GM18520 (cell line): ENCODE results near the gene ZDHHC14.
"Not testable (repeated sequence)": the region's sequence is repeated elsewhere in the genome, so short reads cannot be mapped to it uniquely, and the experiment has no call there.

Source experiments
- ATAC-seq: cut with Tn5 transposase; IDR thresholded peaks from one replicate; pipeline ENCODE4 v1.9.1; 2021; ENCODE audit not compliant: unreplicated experiment

The ZDHHC14 gene

DNA sequence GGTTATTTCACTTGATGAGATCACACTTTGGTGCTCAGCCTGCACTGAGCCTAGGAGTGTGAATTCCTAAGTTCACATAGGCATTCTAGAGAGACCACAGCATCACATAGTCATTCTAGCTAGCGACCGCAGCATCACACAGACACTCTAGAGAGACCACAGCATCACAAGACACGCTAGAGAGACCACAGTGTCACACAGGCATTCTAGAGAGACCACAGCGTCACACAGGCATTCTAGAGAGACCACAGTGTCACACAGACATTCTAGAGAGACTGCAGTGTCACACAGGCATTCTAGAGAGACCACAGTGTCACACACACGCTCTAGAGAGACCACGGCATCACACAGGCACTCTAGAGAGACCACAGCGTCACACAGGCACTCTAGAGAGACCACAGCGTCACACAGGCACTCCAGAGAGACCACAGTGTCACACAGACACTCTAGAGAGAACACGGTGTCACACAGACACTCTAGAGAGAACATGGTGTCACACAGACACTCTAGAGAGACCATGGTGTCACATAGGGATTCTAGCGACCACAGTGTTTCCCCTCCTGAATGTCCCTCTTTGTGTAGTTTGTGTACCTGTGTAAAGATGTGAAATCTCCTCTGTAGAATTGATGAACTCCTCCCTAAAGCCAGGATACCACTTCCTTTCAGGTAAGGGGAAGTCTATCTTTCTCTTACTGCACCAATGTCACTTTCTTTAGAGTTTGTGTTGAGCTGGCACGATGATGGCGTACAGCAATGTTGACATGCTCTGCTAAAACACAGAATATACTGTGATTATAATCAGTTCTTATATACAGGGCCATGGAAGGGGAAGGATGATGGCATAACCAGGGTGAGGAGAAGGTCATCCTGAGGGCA, 169.4 kb downstream of the ZDHHC14 start:
- no peak for ATAC-seq

DNA sequence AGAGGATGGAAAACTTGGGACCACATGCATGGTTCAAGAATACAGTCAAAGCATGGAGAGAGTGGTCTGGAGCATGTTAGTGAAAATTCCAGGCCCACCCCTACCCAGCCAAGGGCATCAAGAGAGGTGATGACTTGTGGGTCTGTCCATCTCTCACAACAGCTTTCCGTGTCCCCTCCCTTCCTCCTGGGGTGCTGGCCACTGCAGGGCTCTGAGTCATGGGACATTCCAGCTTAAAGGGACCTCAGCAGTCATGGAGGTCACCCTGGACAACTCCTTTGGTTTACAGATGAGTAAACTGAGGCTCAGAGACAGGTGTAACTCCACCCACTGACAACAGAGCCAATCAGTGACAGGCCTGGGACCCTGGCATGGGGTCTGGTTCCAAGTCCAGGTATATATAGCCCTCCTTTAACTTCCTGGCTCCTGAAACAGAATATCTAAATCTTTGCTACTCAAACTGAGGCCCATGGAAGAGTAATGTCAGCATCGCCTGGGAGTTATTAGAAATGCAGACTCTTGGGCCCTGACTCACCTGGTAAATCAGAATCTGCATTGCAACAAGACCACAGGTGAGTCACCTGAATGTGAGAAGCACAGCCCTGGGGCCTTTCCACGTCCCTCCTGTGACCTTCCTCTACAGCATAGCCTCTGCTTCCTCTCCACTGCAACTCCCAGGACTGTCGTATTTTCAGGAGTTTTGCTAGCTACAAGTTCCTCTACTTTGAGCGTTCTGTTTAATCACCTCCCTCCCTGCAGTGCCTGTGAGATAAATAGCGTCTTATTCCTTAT, 170.2 kb downstream of the ZDHHC14 start:
- ATAC-seq: no peak

DNA sequence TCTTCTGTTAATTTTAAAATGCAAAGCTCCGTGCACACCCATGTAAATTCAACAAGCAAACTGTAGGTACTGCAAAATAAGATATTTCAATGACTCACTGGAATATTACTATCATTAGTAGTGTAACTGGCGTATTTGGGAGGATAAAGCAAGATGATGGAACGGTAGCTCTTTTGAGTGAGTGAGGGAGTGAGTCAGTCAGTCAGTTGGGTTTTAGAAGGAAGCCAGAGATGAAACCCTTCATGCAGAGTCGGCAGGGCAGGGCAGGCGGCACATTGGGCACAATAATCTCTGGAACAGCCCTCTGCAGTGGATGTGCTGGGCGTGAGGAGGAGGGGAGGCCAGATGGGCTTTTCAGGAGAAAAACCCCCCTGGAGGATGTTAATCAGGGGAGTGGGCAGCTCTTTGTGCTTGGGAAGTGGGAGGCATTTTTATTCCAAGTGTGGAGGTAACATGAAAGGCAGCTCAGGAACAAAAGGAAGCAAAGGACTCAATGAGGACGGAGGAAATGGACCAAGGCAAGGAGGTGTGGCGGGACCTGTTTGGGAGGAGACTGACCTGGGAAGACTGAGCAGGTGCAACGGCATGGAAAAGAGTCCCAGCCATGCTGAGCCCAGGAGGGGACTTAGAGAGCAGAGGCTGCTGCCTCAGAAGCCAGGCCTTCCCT, 171.2 kb downstream of the ZDHHC14 start:
- ATAC-seq: no peak

DNA sequence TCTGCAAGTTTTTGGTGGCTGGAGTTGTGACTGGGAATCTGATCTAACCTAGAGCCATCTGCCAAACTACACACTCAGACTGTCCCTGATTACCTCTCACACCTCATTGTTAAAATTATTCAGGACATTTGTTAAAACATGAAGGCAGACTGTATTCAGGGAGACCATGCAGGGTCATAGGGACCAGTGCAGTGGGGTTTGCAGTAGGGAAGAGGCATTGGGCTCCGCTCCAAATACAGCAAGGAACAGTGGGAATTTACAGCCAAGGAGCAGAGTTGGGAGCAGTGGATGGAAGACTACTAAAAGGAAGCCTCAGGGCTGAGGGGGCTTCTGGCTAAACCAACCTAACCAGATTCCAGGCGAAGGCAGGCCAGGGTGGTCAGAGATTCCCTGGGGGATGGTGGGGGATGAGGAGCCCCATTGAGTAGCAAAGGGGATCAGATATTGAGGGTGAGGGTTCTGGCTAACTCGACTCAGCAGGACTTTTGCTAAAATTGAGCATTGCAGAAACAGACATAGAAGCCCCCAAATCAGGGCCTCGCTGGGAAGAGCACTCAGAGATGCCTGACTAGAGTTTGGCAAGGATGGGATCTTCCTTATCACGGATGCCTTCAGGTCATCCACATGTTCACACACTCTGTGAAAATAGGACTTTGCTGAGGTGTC, 172.0 kb downstream of the ZDHHC14 start:
- no peak for ATAC-seq

DNA sequence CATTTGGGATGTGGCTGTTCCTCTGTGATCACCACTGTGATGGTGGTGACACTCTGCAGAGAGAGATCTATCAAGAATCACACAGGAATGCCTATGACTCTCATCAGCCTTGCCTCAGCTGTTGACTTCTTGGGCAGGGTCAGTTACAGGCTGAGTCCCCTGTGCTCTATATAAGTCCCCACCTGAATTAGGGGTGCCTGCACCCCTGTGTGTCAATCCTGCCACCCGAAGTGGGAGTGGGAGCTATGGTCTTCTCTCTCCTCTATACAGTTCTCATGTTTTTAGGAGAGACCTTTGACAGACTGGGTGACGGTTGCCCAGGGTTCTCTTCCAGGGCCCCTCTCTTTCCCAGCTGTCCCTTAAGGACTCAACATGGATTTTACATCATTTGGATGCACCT, 173.8 kb downstream of the ZDHHC14 start:
- no peak for ATAC-seq

DNA sequence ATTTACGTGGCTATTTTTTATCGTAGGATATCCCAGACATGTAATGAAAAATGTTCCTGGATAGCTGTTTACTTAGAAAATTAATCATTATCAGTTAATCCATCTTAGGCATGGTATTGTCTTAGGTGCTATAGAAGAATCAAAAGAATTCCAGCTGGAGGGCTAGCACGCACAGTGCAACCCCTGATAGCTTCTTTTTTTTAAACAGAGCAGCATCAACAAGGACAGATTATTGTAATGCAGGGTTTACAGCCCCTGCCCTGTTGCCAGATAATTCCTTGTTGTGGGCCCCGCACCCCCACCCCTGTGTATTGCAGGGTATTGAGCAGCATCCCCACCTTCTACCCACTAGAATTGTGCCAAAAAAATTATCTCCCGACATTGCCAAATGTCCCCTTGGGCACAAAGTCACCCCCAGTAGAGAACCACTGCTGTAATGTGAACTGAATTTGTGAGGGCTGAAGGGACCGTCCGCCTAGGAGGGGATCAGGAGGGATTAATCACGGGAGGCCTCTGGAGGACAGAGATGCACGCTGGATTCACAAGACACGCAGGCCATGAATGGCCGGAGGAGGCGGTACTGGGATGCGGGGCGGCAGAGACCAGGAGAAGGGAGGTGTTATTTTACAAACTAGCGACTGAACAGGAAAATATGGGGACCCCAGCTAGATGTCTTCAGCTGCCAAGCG, 174.6 kb downstream of the ZDHHC14 start:
- no peak for ATAC-seq

DNA sequence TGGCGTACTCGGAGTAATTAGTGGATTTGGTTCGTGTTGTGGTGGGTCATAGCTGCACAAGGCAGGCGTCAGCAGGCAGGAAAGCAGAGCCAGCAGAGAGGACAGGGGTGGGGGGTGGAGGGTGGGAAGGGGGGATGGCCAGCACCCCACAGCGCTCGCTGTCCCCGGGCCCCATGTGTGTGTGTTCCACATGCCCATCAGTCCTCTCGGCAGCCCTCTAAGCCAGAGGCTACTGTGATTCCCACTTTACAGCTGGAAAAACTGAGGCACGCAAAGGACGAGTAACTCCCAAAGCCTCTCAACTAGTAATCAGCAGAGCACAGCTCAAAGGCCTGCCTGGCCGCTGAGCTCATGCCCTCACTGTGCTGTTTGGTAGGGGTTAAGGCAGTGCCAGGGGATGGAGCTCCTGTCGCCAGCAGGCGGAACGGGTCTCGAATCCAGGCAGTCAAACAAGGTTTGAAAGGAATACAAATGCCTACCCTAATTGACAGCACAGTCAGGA, 175.2 kb downstream of the ZDHHC14 start:
- no peak for ATAC-seq

DNA sequence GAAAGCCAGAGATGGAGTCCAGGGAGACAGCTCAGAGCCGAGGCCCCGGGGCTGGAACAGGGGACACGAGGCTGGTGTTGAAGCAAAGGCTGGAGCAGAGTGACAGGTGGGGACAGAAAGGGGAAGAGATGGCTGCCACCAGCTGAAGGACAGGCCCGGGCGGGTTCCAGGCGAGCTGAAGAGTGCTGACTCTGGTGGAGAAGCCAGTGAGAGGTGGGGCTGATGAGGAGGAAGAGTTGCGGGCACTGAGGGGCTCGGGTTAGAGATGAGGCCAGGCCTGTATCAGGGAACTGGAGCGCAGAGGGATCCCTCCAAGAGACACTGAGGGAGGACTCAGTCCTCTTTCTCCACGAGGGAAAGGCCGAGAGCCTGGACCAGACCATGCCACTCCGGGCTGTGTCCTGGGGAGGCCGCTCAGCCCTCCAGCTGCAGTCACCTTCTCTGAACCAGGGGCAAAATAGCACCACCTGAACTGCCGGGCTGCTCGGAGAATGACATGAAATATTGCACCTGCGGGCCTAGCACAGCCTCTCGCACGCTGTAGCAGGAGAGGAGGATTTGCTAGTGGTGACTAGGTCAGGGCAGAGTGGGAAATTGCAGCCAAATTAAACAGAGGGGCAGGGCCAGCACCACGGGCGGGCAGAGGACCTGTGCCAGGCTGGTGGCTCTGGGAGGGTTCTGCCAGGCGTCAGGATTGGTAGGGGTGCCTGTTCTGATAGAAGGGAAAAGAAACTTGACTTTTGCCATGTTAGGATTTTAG, 175.9 kb downstream of the ZDHHC14 start:
- no peak for ATAC-seq

DNA sequence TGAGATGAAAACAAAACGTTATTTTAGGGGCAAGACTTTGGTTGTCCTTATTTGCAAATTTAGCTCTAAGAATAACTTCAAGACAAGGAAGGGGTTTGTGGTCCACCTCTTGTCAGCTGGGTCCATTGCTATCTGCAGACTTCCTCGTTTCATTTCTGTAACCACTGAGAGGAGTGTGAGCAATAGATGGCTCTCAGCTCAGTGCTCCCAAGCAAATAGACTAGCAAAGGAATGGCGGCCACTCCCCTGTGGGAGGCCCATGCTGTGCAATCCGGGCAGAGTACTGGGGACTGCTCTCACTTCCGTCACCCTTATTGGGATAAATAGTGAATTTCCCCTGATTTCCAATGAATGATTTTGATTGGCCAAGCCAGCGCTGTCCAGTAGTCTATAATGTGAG, 176.6 kb downstream of the ZDHHC14 start:
- peak; percentile 35 for ATAC-seq

DNA sequence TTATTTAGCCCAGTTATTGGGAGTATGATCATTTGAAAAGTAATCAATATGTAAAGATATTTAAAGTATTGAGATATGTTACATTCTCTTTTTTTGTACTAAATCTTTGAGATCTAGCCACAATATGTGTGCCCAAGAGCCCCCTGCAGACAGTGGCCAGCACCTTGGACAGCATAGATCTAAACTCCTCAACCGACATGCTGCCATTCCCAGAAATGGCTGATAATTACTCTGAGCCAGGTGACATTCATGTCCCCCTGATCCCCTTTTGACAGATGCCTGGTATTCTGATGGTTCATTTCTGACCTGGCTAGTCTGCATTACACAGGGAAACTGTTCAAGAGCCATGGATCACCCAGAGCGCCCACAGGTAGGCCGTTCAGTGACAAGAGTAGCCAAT, 177.1 kb downstream of the ZDHHC14 start:
- ATAC-seq: no peak

DNA sequence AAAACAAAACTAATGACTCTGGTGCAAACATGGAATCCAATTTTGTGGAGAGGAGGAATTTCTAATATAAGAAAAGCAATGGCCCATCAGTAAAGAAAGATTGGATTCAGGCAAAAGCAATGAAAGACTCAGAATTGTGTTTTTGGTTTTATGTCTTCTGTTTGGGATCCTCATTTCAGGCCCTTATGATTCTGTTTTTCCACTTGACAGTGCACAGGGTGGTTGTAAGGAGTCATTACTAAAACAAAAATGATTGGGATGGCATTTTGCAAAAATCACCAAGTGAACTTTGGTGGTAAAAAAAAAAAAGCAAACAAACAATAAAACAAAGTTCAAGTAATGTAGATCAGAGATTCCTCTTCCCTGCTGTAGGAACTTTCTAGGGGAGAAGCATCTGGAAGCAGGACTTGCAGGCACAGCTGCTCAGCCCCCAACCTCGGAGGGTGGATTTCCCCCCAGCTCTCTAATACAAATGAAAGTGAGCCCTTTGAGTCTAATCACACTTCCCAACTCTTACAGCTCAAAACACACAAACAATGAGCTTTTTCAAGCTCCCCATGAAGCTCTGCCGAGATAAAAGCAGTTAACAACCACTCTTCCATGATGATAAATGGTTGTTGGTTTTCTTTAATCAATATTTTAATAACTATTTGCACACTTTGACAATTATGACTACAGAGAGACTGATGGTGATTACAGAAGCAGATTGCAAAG, 177.7 kb downstream of the ZDHHC14 start:
- ATAC-seq: no peak

DNA sequence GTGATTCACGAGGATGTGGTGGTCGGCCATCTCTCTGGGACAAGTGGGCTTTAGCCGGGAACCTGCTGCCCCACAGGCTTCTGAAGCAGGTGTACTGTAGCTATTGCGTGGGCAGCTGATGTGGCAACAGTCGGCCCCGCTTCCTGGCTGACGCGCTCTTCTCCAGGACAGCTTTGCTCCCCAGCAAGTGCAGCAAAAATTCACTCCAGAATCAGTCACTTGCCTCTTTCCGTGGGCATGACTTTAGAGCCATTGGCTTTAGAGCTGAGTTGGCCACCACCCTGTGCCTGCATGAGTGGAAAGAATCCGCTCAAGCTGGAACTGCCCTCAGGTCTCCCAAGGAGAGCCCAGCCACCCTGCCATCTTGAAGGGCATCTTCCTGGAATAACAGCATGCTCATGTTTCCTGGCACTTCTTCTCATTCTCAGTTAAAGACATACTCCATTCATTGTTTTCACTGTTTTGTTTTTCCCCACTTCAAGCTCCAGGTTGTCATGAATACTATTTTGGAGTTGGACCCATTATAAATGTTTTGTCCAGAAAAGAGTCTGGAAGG, 178.3 kb downstream of the ZDHHC14 start:
- ATAC-seq: no peak

DNA sequence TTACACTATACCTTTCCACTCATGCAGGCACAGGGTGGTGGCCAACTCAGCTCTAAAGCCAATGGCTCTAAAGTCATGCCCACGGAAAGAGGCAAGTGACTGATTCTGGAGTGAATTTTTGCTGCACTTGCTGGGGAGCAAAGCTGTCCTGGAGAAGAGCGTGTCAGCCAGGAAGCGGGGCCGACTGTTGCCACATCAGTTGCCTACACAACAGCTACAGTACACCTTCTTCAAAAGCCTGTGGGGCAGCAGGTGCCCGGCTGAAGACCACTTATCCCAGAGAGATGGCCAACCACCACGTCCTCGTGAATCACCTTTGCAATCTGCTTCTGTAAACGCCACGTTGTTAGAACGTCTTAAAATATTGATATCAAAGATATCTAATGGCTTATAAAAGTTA, 179.1 kb downstream of the ZDHHC14 start:
- ATAC-seq: not testable (repeated sequence)

DNA sequence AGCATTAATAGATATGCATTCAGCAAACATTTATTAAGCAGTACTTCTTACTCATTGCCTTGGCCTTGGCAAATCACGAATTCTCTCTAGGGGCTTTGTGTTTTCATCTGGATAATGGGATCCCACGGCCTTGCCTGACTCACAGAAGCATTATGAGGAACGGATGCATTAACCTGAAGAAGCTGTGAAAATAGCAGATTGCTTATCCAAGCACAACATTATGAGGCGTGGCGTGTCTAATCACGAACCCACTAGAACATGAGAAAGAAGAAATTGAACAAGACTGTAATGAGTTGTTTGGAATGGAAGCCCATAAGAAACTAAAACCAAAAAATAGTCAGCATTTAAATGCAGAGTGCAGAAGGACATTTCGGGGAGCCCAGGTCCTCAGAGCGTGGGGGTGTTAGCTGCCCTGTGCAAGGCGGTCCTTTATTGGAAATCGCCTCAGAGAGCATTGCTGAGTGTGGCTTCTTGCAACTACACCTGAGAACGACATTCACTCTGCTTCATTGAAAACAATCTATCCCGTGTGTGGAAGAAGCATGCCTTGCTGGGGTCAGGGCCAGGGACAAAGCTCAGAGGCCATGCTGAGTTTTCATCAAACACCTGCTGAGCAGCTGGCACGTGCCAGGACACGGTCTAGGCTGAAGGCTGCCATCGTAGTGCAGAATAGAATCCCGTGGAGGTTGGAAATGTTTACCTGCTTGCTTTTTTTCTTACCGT, 179.9 kb downstream of the ZDHHC14 start:
- peak; percentile 0 for ATAC-seq

DNA sequence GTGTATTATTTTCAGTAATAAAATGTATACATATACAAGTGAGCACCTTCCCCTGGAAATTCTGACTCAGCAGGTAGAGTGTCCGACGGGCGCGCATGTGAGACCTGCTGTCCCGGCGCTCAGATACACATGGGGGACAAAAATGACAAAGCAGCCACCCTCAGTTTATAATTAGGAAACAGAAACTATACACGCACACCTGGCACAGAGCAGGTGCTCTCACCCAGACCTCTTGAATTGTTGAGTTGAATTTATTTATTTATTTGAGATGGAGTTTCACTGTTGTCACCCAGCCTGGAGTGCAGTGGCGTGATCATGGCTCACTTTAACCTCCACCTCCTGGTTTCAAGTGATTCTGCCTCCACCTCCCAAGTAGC, 180.4 kb downstream of the ZDHHC14 start:
- peak; percentile 31 for ATAC-seq

DNA sequence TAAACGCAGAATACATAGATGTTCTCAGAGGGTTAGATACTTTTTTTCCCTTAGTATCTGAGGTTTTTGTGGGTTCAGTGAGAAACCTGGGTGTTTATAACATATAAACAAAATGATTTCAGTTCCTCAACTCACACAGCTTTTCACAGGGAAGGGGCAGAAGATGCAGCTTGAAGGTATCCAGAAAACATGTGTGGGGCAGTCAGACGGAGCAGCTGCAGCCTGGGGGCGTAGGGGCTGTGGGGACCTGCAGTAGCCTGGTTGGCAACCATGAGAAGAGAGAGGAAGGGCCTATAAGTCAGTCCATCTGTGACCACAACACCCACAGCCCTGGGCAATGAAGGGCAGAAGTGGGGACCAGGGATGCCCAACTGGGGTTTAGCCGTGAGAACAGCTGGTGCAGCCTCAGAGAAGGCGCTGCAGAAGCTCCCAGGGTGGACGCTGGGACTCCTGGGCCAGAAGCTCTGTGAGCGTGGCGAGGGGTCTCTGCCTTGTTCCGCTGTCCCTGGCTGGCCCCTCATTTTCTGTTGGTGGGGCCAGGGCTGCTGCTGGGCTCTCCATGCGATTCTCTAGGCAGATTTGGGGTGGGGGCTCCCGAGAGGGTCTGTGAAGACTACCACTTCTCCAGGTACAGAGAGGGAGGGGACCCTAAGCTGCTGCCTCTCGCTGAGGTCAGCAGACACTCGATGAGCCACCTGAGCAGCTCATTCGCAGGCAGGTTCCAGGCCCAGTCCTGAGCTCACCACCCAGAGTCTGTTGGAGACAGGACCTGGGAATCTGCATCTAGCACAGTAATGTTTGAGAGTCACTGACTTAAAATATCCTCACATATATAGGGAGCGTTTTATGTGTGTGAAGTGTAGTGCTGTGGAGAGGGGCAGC, 181.2 kb downstream of the ZDHHC14 start:
- ATAC-seq: peak; percentile 29

DNA sequence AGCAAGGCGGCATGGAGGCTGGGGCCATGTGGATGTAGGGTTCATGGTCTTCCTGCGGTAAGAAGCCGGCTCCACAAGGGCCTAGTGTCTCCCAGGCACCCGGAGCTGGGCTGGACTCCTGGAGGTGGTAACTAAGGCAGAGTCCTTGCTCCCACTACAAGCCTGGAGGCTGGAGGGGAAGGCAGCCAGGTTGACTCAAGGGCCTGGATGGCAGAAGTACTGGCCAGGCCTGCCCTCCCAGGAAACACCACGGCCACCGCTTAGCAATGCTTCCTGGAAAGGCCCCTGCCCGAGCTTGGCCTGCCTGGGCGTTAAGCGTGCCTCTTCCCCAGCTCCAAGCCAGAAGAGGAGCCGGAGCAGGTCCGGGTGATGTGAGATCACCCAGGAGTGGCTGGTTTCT, 182.0 kb downstream of the ZDHHC14 start:
- ATAC-seq: no peak
